Heart right ventricle (tissue), 16 donors: ENCODE measurements around the gene PKD1L1. TPM values are rescaled to one million over a fixed set of nuclear protein-coding genes. Genes with fewer than 3 reads are reported as not detected.

ENCODE experiments used
- ATAC-seq, 8 donors: fragments of 200-7000 bp; cut with Tn5 transposase; one replicate each; pipeline ENCODE4 v1.9.1; 2020; ENCODE audit warnings: mild to moderate bottlenecking in 8 of 8, moderate library complexity in 8 of 8, moderate number of reproducible peaks in 1 of 8
- DNase-seq, 2 donors: peaks; one replicate each; pipeline ENCODE4 v3.0.0-alpha.2; 2020
- H3K27ac ChIP-seq, 10 donors: fragments of 200-600 bp; sonication (generic) in 2 of 10; one replicate each; pipeline versions ENCODE4 v1.5.0 to v1.8.0; 2020 to 2022; ENCODE audit warnings: mild to moderate bottlenecking in 3 of 10
- H3K27me3 ChIP-seq, 7 donors: fragments of 200-600 bp; one replicate each; pipeline ENCODE4 v1.8.0; 2021 to 2022; ENCODE audit warnings: mild to moderate bottlenecking in 2 of 7
- H3K36me3 ChIP-seq, 9 donors: fragments of 200-600 bp; sonication (generic) in 1 of 9; one replicate each; pipeline versions ENCODE4 v1.5.0 to v1.8.0; 2020 to 2022; ENCODE audit warnings: mild to moderate bottlenecking in 2 of 9
- H3K4me1 ChIP-seq, 9 donors: fragments of 200-600 bp; sonication (generic) in 1 of 9; one replicate each; pipeline versions ENCODE4 v1.5.0 to v1.8.0; 2020 to 2022; ENCODE audit warnings: mild to moderate bottlenecking in 4 of 9
- H3K4me3 ChIP-seq, 10 donors: fragments of 200-600 bp; sonication (generic) in 2 of 10; one replicate each; pipeline versions ENCODE4 v1.5.0 to v1.8.0; 2020 to 2022; ENCODE audit warnings: mild to moderate bottlenecking in 7 of 10, moderate library complexity in 2 of 10
- H3K9me3 ChIP-seq, 11 donors: fragments of 200-600 bp in 10 of 11; sonication (generic) in 2 of 11; one replicate each; pipeline versions ENCODE4 v1.5.0 to v1.8.0; 2013 to 2022; ENCODE audit warnings: mild to moderate bottlenecking in 2 of 11, control low read depth in 1 of 11, moderate library complexity in 1 of 11
- WGBS, 2 donors: extraction: QIAGEN DNeasy Blood & Tissue Kit; methylation state at CpG; one replicate each; pipeline ENCODE4 v1.1.7; 2013; ENCODE audit warnings: inconsistent platforms in 1 of 2; 5-methylcytosine and 5-hydroxymethylcytosine counted together
- intact Hi-C, 10 donors: fragments of 100-400 bp; cut with DNase I; formaldehyde crosslinking; loops; one replicate each; pipeline versions ENCODE4 v1.11.1 to v1.14.2; 2022
- polyA plus RNA-seq, 2 donors: library from polyadenylated mRNA; stranded (reverse); fragments of 200-250 nt; gene quantifications; one replicate each; pipeline ENCODE4 v1.2.3, GENCODE V29; 2013
- total RNA-seq, 10 donors: library from RNA; stranded (reverse); fragmentation: NEBNext Ultra II Directional in 3 of 10; extraction: Animal tissue kit (Norgen Biotek cat#: 25700) in 3 of 10; gene quantifications; one replicate each; pipeline versions ENCODE4 v1.2.1 to v1.2.4, GENCODE V29; 2021 to 2023
- TF ChIP-seq, protein P1 (sequence below), 9 donors: fragments of 200-600 bp; sonication (generic) in 2 of 9; IDR thresholded peaks; one replicate each; pipeline versions ENCODE4 v1.5.0 to v1.8.0; 2021 to 2022; ENCODE audit warnings: antibody characterized with exemption in 9 of 9, mild to moderate bottlenecking in 5 of 9, moderate library complexity in 1 of 9
- donor health status: Arrhythmogenic right ventricular cardiomyopathy.
- donor health status: ischemic (EF 13 %, LVEDD 7.1; RV severe dilation, severe dysfunction).
- donor health status: healthy with polysubstance abuse.
- donor health status: DM: no; HTN: yes; CAD: no.
- donor health status: DM: no; HTN: no; CAD: no.
- donor health status: ischemic (EF 25% LVEDD 6.9; RV normal size, moderate dysfunction).
- donor health status: ischemic (EF 25% LVEDD 5.7; RV mildly dilated, moderate dysfunction).
- donor health status: healthy.
- donor health status: DM: yes; HTN: yes; CAD: no.
- donor health status: Ischemic cardiomyopathy.
- donor health status: ischemic (EF 35%, LVEDD 5.7; RV mildly dilated, moderate dysfunction).
- donor health status: nonischemic (EF 11% LVEDD 7.7; RV severe dilation, severe dysfunction).
- donor health status: DM: yes; HTN: yes; CAD: no.
- donor health status: PGD.
- donor health status: ischemic (EF 29% LVEDD 5.4; RV normal size, mild dysfunction).
- donor health status: nonischemic (EF 23%, LVEDD 6.1; RV moderate dilation, normal function).

Gene PKD1L1
- total and polyA plus RNA-seq, 12 donors = 1.5 to 4.7 (median 2.4) TPM

DNA sequence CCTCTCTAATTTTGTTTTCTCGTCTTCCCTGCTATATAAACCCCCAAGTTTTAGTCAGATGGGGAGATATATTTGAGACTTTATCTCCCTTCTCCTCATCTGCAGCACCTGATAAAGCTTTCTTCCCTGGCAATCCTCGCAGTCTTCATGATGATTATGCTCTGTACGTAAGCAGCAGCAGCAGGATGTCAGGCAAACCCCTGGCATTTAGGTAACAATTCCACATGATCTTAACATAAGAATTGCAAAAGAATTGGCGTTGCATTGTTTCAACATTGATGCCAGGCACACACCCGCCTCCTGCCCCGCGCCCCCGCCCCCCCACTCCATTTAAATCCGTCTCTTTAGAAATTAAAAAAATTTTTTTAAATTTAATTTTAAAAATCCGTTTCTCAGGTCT lies 6.1 kb downstream of the PKD1L1 start:
- 82 to 83% methylated on average over 10 of the region's 10 CpGs for WGBS, 2 donors
- H3K4me1 ChIP-seq = peaks cover 10 to 75% (median 44%) of the 10 kb centered on the region in 9 donors
- H3K9me3 ChIP-seq = no peaks in the 10 kb centered on the region
- no peaks in the 10 kb centered on the region for H3K27me3 ChIP-seq
- ATAC-seq (no peak), DNase-seq (no peak)
- intact Hi-C loops = loop anchor here in 2 of 10 donors (5.0 kb wide), 1 partner anchor 95 kb away; no protein-coding TSS in a partner anchor
- H3K36me3 ChIP-seq = peaks cover 0 to 3% (median 0%) of the 10 kb centered on the region in 9 donors
- peak overlapping the region in 1 of 10 donors; percentile 17 for H3K4me3 ChIP-seq
- TF ChIP-seq, protein P1, sequence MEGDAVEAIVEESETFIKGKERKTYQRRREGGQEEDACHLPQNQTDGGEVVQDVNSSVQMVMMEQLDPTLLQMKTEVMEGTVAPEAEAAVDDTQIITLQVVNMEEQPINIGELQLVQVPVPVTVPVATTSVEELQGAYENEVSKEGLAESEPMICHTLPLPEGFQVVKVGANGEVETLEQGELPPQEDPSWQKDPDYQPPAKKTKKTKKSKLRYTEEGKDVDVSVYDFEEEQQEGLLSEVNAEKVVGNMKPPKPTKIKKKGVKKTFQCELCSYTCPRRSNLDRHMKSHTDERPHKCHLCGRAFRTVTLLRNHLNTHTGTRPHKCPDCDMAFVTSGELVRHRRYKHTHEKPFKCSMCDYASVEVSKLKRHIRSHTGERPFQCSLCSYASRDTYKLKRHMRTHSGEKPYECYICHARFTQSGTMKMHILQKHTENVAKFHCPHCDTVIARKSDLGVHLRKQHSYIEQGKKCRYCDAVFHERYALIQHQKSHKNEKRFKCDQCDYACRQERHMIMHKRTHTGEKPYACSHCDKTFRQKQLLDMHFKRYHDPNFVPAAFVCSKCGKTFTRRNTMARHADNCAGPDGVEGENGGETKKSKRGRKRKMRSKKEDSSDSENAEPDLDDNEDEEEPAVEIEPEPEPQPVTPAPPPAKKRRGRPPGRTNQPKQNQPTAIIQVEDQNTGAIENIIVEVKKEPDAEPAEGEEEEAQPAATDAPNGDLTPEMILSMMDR (IDR thresholded peaks at IDR 0.05) = no peak
- H3K27ac ChIP-seq = peak overlapping the region in 9 of 10 donors; percentile 84 to 97 (median 91)

DNA sequence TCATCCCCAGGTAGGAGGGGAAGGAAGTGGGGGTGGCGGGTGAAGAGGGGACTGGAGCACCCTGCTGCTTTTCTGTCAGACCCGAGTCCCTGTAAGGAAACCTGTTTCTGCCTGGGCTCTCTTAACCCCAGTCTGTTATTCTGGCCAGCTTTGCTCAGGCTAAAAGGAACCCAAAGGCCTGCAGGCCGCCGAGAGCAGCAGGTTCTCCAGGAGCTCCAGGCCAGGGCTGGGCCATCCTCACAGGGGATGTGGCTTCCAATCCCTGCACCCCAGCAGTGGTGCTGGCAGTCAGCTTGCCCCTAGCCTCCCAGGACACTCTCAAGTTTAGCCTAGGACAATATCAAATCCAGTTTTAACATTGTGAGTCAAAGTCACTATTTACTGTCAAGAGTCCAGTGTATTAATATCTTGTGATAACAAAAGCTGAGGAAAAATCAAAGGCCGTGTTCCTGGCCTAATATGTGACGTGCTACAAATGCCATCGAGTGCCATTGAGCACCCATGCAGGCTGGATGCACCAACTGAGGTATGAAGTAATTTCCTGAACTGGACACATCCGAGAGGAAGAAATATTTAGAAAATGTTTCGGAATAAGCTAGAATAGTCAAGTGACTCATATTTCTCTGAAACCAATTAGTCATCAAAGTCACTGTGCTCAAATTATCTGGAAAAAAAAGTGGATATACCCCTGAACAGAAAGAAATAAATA lies 7.0 kb downstream of the PKD1L1 start:
- WGBS, 2 donors = 26 to 31% methylated on average over 9 of the region's 9 CpGs
- Histone ChIP-seq H3K27me3 (no peaks in the 10 kb centered on the region), H3K4me3 (peak overlapping the region in 4 of 10 donors; percentile 6 to 21 (median 8)), H3K9me3 (no peaks in the 10 kb centered on the region), H3K36me3 (peaks cover 0 to 3% (median 0%) of the 10 kb centered on the region in 9 donors), H3K4me1 (peaks cover 10 to 82% (median 45%) of the 10 kb centered on the region in 9 donors), H3K27ac (peak overlapping the region; percentile 65 to 97 (median 91))
- ATAC-seq = peak; percentile 18 to 88 (median 69)
- intact Hi-C loops = loop anchor here in 2 of 10 donors (5.0 kb wide), 1 partner anchor 94 kb away; no protein-coding TSS in a partner anchor
- TF ChIP-seq, protein P1 (IDR thresholded peaks at IDR 0.05) = no peak
- DNase-seq = no peak

GRCh38 chr7:47940088-47941013 lies 7.9 kb downstream of the PKD1L1 start:
- no peaks in the 10 kb centered on the region for H3K27me3 ChIP-seq
- no peaks in the 10 kb centered on the region for H3K9me3 ChIP-seq
- TF ChIP-seq, protein P1 (IDR thresholded peaks at IDR 0.05) = no peak
- peak; percentile 50 to 59 for DNase-seq
- H3K4me1 ChIP-seq = peaks cover 10 to 78% (median 44%) of the 10 kb centered on the region in 9 donors
- intact Hi-C loops = loop anchor here in 2 of 10 donors (5.0 kb wide), 1 partner anchor 93 kb away; no protein-coding TSS in a partner anchor
- peak; percentile 57 to 86 (median 79) for ATAC-seq
- peak overlapping the region; percentile 65 to 97 (median 91) for H3K27ac ChIP-seq
- H3K36me3 ChIP-seq = peaks cover 0 to 7% (median 0%) of the 10 kb centered on the region in 9 donors
- peak overlapping the region in 4 of 10 donors; percentile 6 to 21 (median 8) for H3K4me3 ChIP-seq
- 51% methylated on average over 14 of the region's 14 CpGs for WGBS, 2 donors
